ENCODE results near the gene DAPK1. TPM values are rescaled to one million over a fixed set of nuclear protein-coding genes. Genes with fewer than 3 reads are reported as not detected.
"Not testable (repeated sequence)": the region's sequence is repeated elsewhere in the genome, so short reads cannot be mapped to it uniquely, and the experiment has no call there.

The DAPK1 gene
- total RNA-seq, 1 donor from 2014 or later = 179 TPM

DNA sequence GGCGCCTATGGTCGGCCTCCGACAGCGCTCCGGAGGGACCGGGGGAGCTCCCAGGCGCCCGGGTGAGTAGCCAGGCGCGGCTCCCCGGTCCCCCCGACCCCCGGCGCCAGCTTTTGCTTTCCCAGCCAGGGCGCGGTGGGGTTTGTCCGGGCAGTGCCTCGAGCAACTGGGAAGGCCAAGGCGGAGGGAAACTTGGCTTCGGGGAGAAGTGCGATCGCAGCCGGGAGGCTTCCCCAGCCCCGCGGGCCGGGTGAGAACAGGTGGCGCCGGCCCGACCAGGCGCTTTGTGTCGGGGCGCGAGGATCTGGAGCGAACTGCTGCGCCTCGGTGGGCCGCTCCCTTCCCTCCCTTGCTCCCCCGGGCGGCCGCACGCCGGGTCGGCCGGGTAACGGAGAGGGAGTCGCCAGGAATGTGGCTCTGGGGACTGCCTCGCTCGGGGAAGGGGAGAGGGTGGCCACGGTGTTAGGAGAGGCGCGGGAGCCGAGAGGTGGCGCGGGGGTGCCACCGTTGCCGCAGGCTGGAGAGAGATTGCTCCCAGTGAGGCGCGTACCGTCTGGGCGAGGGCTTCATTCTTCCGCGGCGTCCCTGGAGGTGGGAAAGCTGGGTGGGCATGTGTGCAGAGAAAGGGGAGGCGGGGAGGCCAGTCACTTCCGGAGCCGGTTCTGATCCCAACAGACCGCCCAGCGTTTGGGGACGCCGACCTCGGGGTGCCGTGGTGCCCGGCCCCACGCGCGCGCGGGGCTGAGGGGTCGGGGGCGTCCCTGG, 561 bp downstream of the DAPK1 start:
- DNase-seq (ENCODE audit: low spot score) = peak; percentile 43

DNA sequence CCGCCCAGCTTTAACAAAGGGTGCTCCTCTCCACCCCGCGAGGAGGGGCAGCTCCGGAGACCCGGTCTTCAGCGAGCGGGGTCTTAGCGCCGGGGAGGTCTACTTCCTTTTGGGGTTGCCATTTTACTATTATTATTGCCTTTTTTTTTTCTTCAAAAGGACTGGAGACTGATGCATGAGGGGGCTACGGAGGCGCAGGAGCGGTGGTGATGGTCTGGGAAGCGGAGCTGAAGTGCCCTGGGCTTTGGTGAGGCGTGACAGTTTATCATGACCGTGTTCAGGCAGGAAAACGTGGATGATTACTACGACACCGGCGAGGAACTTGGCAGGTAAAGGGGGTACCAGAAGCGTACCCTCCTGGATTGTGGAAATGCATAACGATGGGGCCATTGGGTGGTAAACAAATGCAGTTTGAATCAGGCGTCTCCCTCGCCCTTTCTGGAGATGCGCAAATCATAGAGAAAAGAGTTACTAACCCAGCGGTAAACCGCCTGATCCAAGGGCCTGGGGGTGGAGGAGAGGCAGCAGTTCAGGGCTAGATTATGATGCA, 1.2 kb downstream of the DAPK1 start:
- no peak for DNase-seq (ENCODE audit: low spot score)

DNA sequence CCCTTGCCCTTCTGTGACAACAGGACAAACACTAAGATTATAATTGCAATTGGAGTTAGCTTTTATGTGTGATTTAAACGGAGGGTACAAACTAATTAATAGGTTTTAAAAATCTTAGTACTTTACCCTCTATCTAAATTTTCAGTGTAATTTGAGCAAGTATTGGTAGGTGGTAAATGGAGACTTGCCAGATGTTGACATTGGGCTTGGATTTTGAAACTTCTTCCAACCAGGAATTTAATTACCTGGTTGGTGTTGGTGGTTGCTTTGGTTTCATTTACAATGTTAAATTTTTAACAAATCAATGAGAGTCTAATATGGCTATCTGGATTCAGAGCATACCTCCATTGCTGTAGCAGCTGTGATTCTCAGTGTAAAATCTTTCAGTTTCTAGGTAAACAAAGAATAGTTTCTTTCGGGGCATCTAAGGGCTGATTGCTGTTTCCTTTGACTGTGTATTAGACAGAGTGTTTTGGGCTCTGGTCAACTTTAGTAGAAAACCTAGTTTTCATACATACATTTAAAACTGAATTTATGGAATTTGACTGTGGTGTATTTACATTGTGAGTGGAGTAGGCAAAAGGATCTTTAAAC, 1.9 kb downstream of the DAPK1 start:
- DNase-seq (ENCODE audit: low spot score) = no peak

DNA sequence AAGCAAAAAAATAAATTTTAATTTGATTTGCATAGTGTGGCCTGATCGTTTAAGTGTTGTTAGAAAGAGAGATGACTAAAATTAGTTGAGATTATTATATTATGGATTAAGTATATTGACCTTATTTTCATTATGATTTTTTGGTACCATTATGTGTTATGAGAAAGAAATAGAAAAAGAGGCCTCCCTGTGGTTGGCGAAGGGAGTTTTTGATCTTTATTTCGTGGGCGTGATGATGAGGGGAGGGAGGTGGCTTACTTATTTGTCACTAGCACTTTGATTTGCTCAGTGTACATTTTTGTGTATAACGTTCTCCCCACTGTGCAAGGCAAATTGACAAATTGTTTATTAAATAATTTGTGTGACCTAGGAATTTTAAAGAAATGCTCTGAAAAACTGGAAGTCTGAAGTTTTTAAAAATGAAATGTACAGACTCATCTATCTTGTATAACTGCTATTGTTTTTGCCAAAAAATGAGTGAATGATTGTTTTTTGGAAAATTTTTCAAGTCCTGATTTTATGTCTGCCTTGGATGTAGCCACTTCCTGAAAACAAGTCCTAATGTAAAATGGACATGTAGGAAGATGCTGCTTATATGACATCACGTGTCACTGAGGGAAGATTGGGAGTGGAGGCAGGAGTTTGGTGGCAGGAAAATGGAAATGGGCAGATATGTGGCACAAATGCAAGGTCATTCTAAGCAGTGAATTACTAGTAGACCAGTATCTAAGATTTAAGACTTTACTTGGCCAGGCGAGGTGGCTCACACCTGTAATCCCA, 3.0 kb downstream of the DAPK1 start:
- DNase-seq (ENCODE audit: low spot score) = no peak

DNA sequence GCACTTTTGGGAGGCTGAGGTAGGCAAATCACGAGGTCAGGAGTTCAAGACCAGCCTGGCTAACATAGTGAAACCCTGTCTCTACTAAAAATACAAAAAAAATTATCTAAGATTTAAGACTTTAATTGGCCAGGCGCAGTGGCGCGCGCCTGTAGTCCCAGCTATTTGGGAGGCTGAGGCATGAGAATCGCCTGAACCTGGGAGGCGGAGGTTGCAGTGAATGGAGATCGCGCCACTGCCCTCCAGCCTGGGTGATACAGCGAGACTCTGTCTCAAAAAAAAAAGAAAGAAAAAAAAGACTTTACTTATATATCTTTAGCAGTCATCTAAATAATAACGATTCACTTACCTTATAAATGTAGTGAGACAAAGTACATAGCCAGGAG, 3.6 kb downstream of the DAPK1 start:
- not testable (repeated sequence) for DNase-seq (ENCODE audit: low spot score)

DNA sequence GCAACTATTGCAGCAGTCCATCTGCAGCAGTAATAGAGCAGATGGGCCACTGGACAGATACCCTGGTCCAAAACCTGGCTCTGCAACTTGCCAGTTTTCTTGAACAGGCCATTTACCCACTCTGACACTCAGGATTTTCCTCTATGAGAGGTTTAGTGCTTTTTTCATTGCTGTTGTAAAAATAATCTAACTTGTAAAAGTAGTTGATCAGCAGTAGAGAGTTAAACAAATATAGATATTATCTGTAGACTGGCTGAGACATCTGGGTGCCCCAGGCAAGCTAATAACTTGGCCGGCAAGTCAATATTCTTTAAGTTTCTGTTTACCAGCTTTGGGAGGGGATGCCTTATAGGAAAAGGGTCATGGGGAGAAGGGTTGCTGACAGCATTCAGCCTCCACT, 4.1 kb downstream of the DAPK1 start:
- DNase-seq (ENCODE audit: low spot score) = no peak

DNA sequence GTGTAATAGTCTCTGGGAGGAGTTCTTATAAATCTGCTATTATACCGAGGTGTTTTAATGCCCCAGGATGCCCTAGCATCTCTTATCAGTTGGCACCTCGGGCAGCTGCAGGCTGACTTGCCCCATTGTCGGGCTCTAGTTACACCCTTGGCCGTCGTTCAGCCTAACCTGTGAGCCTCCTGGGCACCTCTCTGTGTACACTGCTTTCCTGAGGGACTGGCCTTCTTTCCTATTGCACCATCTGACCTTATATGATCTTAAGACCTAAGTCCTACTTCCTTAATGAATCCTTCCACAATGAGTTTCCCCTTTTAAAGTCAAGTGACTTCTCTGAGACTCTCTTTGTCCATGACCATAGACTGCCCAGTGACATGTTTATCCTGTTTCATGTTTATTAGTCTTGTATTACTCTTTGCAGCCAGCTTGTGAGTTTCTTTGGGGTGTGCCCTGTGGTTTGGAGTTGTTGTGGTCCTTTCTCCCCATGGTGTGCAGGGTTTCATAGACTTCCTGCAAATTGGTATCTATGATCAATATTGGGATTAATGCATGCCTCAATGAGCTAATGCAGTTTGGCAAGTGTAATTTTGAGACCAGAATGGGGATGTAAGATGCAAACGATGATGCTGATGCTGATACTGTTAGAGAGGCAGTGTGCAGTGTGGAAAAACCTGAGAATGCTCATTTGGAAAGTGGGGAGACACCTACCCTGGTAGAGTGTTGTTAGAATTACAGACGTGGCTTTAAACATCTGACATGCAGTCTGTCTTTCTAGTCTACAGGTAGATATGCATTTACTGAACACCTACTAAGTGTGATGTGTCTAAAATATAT, 4.9 kb downstream of the DAPK1 start:
- DNase-seq (ENCODE audit: low spot score) = peak; percentile 77

DNA sequence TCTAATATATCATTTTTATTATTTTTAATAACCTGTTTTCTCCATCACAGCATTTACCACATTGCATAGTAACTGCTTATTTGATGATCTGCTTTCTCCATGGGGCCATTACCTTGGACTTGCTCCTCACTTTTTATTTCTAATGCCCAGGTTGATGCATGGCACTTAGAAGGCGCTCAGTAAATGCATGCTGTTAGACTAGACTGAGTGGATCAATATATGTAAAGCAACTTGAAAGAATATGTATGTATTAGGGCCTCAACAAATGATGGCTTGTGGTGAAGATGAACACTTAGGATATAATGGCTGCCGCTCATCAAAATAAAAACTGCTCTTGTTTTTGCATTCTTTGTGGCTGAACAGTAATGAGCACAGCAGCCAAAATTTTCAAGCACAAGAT, 5.8 kb downstream of the DAPK1 start:
- no peak for DNase-seq (ENCODE audit: low spot score)

DNA sequence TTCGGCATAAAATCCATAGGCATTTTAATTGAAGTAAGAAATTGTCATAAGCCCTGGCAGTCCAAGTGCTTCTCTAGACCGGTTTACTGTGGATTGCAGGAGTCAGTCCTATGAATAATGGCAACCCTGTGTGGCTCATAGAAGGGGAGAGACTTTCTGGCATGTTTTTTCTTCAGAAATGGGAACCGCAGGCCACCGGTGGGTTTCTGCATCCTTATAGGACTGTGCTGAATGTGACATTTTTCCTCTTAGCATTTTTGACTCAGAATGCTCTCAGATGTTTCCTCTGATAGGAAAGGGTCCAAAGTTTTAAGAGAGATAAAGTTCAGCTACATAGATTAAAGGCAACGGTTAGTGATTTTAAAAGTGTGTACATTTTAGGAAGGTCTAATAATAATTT, 6.3 kb downstream of the DAPK1 start:
- DNase-seq (ENCODE audit: low spot score) = no peak

DNA sequence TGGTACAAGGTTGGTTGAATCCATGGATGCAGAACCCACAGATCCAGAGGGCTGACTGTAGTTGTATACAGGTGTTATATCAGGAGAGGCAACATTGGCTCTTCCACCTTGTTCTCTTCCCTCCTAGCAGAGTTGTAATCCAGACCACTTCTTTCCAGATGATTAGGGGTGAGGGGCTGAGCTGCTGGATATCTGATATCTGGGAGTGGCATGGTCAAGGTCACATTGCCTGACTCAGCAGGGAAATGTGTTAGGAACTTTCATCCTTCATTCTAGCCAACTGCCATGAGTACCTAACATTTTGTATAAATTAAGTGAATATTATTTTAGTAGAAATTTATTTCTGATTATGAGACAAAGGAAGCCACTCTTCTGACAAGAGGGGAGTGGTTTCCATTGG, 7.3 kb downstream of the DAPK1 start:
- DNase-seq (ENCODE audit: low spot score) = no peak

DNA sequence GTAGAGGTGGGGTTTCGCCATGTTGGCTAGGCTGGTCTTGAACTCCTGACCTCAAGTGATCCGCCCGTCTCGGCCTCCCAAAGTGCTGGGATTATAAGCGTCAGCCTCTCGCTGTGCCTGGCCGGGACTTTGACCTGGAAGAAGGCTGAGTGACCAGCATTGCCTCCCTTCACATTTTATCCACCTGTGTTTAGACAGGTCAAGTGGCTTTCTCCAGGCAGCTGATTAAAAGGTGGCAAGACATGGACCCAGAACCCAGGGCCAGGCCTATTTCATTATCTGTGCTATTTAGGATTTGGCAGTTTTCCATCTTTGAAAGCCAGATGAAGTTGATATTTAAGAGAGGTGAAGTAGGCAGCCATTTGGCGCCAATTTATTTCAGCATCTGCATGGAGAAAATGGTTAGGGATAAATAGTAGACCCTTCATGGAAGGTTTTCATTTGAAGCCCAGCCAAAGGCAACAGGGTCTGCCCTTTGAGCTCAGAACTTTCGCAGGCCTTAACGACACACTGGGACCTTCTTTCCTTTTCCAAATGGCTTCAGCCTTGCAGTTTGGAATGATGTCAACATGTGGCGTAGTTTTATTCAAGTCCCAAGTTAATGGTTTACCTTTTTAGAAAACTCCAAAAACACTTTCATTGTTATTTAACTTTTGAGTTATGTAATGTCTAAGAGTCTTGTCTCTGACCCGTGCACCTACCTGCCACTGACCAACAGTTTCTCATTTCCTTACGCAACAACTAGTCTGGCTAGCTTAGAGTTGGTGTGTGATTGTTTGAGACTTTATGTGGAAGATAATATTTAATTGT, 8.4 kb downstream of the DAPK1 start:
- no peak for DNase-seq (ENCODE audit: low spot score)

DNA sequence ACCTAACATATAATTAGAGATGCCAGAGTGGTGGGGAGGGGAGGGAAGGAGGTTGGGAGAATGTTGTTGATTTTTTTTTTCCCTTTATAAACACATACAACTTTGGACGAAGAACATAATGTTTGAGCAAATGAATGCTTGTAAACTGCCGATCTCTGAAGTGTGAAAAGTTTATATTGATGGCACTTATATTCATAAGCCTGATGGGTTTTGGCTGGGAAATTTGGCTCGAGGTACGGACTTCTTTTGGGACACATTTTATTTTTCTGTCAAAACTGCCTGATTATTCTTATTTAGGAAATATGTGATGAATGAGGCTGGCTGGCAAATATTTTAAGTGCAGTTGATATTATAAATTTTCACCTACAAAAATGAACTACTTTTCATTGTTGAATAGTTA, 9.9 kb downstream of the DAPK1 start:
- DNase-seq (ENCODE audit: low spot score) = no peak

DNA sequence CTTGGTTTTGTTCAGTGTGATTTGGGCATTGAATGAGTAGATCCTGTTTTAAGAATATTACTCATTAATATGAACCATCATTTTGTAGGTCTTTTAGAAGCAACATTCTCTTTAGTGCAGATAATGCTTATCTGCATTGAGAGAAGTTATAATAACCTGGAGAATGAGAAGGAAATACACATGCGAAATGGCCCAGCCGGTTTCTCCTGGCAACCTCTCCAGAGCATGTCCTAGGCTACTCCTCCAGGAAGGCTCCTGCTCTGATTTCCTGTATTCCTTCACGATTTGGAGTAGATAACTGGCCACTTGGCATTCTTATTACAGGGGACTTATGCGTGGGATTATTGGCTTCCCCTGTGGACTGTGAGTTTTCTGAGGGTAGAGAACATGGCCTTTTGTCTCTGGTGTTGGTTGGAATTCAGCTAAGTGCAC, 12.6 kb downstream of the DAPK1 start:
- no peak for DNase-seq (ENCODE audit: low spot score)

DNA sequence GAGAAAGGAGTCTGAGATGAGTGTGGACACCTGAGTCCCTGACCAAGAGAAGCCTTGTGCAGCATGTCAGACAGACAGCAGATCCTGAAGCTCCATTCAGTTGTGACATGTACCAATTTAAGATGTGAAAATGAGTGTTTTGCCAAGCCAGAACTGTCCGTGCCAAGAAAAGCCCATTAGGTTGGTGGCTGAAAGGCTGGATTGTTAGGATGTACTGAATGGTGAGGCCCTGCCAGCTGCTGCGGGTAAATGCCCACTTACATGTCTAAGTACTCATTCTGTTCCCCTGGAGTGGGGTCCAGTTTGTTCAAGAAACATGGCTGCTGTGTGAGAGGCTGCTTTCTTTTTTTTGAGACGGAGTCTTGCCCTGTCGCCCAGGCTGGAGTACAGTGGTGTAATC, 14.6 kb downstream of the DAPK1 start:
- DNase-seq (ENCODE audit: low spot score) = no peak

DNA sequence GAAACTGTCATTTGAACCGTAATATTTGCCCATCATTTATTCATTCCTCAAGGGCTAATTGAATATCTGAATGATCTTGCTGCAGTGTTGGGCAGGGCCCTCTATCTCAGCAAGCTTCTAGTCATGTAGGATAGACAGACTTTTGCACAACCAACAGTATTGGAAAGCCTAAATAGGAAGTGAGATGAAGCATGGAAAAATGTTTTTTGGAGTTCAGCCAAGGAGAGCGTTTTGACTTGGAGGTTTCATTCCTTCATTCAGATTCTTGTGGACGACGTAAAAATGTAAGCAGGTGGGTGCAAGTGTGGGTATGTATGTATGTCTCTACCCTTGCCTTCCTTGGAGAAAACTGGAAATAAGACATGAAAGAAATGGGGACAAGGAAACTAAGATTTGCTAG, 15.5 kb downstream of the DAPK1 start:
- no peak for DNase-seq (ENCODE audit: low spot score)

DNA sequence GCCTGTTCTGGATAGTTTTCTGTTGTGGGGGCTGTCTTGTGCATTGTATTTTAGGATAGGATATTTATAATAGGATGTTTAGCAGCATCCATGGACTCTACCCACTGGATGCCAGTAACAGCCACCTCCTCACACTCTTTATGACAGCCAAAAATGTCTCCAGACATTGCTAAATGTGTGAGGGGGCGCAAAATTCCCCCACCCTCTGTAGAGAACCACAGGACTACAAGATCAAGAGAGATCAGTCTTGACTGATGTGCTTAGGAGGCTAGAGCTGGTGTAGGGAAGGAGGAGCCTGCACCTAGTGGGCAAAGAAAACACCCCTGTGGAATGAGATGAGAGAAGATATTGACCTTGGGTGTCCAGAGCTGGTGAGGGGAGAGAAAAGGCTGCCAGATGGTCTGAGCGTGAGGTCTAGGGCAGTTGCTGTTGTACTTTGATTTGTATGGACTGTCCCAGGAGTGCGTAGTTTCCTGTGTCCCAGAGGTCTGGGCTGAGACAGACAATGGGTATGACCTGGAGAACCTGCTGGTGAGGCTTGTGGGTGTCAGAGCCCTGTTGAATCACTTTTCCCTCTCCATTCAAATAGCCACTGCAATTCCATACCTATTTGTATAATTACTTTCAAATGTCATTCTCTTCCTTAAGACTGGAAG, 16.3 kb downstream of the DAPK1 start:
- no peak for DNase-seq (ENCODE audit: low spot score)

DNA sequence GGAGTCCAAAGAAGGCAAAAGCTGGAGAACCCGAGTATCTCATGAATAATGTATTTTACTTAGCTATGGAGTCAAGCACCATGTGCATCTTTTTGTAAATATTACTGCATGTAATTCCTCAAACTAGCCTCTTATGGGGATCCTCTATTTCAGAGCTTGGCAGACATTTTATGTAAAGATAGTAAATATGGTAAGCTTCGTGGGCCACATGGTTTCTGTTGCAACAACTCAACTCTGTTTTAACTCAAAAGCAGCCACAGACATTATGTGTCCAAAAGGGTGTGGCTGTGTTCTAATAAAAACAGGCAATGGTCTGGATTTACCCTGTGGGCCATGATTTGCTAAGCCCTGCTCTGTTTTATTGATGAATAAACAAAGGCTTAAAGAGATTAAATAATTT, 17.3 kb downstream of the DAPK1 start:
- no peak for DNase-seq (ENCODE audit: low spot score)

DNA sequence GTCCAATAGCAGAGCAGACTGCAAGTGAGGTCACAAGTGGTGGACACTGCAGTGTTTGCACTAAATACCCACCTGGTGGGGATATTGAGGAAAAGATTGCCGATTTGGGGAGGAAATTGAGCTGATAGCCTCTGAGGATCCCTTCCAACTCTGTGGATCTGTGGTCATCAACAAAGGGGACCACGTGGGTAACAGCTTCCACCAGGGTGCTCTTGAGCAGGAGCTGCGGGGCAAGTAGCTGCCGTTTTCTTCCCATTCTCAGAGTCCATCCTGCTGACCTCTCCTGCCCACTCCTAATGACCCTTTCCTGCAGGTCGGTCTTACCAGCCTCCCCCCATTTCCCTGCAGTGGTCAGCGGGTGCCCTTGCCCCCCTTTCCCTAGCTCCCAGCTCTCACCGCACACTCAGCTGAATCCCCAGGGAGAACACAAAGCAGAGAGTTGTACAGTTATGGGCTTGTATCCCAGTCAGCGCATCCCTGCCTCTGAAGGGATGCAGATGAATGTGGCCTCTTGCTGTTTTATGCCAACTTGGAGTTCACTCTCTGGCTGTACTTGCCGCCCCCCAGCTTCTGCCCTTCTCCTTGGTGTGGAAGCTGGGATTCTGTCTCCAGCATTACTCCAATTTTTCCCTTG, 18.0 kb downstream of the DAPK1 start:
- no peak for DNase-seq (ENCODE audit: low spot score)

DNA sequence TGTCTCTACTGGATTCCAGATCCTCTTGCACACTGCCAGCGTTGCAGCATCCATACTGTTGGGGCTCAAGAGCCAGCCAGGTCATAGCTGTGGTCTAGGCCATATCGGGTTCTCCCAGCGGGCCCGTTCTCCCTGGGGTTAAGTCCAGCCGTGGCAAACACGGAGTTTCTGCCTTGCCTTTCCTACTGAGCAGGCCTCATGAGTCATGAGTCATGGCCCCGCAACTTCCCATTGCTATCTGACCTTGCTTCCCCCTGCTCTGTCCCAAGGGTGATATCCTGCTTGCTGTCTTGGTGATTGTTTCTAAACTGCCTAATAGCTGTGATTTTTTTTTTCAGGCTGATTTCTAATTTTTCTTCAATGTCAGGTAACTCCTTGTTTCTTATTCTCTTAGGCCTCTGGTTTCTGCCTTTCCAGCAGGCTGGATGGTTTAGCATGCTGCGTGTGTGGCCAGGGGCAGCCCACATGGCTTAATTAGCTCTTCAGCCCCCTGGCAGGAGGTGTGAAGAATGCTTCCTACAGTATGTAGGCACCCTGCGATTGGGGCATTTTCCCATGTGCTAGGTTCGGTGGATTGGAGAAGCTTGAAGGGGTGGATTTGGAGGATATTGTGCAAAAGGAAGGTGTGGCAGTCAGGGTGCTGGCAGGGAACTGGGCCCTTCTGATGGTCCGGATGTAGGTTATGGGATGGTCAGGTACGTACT, 18.7 kb downstream of the DAPK1 start:
- DNase-seq (ENCODE audit: low spot score) = peak; percentile 66
